Measurements from ENCODE around the gene LYPD6.

LYPD6 gene

DNA sequence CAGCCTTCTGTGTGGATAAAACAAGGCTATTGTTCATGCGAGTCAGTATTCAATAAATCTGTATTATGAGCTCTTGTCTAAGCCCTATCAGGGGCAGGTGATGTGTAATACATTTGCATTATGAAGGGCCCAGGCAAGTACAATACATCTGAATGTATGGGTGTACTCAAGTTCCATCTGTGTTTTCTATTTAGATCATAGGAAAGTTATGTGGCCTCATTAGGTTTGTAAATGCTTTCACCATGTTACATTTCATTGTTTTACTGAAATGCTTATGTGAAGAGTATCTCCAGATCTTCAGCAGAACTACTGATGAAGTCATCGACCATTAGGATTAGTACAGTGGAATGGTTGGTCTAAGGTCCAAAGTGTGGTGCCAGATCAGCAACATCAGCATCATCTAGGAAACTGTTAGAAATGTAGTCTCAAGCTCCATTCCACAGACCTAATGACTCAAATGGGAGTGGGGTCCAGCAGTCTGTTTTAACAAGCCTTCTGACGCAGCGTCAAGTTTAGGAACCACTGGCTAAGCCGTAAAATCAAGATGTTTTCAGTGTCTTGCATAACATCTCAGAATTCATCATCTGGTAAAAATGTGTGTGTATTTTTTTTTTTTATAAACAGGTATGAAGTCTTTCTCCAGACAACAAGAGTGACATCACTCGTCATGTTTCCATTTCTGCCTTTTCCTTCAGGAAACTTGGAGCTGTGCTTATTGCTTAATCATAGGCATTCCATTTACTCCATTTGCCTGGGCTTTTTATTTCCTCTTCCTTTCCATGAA lies 80.5 kb downstream of the LYPD6 start:
- DNase-seq, result no peak

- no peak for DNase-seq
Observed at GRCh38 chr2:149413487-149413886, 83.1 kb downstream of the LYPD6 start.

DNA sequence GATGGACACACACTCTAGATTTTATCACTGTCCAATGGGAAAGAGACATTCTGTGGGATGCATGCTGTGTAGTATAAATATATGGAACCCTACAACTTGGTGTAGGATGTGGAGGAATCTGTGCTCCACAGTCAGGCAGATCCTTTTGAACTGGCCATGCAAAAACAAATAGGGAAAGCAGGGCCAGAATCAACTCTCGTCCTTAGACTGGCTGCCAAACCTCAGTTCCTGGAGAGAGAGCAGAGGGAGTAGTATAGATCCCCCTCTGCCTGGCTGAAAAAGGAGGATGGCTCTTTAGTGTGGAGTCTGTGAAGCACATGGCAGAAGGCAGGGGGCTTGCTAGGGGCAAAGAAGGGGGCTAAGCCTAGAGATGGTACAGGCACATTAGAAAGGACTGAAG lies 84.7 kb downstream of the LYPD6 start:
- no peak for DNase-seq

DNA sequence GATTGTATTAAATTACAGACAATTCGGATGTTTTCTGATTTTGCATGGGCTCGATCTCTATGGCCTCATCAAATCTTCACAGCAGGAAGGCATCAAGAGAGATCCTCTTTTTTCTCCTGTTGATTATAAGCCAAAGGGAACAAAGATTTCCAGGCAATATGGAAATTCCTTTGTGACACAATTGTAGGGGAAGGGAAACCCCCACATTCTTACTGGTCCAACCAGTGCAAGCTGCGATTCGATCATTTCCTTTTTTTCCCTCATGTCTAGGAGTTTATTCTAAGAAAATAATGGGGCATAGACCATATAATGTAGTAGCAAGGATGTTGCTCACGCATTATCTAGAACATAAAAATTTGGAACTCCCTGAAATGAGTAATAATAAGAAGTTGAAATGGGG lies 87.7 kb downstream of the LYPD6 start:
- DNase-seq, result no peak

GRCh38 chr2:149420053-149420963 lies 89.9 kb downstream of the LYPD6 start:
- DNase-seq, result no peak

GRCh38 chr2:149421791-149422190 lies 91.4 kb downstream of the LYPD6 start:
- DNase-seq, result no peak

DNA sequence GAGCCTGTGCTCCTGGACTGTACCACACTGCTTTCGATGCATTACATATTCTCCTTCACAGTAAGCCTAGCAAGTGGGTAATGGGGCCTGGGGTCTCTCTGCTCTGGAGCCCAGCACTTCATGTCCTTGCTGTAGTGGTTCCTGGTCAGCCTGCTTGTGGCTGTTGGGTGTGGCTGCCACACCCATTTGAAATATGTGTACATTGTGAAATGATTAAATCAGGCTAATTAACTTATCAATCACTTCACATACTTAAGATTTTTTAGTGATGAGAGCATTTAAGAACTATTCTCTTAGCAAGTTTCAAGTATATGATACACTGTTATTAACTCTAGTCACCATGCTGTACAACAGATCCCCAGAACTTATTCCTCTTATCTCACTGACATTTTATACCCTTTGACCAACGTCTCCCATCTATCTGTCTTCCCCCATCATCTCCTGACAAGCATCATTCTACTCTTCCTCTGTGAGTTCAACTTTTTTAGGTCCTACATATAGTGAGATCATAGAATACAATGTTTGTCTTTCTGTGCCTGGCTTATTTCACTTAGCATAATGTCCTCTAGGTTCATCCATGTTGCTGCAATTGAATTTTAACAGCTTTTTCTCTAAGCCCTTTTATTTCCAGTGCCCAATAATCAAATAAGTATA lies 92.1 kb downstream of the LYPD6 start:
- no peak for DNase-seq

DNA sequence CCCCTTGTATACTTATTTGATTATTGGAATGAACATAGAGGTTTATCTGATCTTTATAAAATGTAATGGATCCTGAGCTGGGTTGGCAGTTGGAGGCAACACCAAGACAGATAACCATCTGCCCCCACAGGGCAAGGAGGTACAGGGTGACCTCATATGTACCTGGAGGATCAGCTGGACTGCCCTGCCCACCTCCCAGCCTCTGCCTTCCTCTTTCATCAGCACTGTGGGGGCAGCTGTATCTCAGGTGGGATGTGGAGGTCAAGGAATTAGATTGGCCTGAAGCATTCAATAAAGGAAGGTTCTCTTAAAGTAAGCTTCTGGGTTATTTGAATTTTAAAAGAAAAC lies 92.6 kb downstream of the LYPD6 start:
- no peak for DNase-seq

- no peak for DNase-seq
Observed at GRCh38 chr2:149423630-149424029, 93.2 kb downstream of the LYPD6 start.

DNA sequence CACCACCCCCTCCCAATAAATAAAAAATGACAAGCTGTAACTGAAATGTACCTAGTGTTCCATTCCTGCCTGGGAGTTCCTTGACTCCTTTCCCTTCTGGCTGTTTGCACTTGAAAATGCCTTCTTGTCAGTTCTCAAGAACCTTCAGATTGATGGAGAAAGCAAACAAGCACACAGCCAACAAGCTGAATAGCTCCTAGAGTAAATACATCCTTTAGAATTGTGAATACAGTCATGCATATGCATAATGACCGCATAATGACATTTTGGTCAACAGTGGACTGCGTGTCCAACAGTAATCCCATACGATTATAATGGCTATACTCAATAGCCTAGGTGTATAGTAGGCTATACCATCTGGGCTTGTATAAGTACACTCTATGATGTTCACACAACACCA lies 97.0 kb downstream of the LYPD6 start:
- DNase-seq, result no peak

- no peak for DNase-seq
Observed at GRCh38 chr2:149428783-149429182, 98.4 kb downstream of the LYPD6 start.

DNA sequence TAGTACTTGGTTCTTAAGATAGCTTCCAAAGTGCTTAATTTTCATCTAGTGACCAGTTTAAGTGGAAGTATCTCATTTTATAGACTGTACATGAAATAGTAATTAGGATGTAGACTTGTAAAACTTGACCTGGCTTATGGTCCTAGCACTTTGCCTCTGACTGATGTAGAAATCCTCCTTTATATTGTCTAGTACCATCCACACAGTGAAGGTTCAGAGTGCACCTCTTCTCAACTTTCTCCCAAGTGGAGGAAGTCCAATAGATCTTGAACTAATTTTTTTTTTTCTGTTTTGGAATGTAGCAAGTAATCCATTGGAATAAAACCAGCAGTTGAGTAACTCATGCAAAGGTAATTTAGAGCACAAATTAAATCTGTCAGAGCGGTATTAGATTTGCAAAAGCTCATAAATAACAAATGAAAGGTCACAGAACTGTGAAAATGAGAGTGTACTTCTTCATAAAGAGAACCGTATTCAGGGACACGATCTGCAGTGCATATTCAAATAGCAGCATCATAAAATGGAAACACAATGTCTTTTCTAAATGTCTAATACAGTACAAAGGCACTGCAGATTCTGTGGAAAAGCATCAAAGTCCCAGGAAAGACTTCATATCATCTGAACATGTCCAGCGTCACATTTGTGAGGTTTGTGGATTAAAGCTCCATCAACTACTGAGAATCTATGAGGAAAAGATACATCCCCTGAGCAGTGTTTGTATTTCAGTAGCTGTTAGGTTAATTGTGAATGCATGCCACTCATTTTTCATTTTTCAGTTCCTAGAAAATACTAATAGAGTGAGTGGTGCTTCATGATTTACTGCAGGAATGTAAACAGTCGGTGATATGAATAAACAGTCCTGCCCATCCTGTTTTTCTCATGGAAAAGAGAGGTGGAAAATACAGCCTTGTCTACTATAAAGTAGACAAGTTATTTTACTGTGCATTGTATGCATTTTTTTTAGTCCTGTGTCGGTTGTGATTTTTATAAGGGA lies 100.7 kb downstream of the LYPD6 start:
- no peak for DNase-seq

GRCh38 chr2:149438330-149438960 lies 108.1 kb downstream of the LYPD6 start:
- no peak for DNase-seq

DNA sequence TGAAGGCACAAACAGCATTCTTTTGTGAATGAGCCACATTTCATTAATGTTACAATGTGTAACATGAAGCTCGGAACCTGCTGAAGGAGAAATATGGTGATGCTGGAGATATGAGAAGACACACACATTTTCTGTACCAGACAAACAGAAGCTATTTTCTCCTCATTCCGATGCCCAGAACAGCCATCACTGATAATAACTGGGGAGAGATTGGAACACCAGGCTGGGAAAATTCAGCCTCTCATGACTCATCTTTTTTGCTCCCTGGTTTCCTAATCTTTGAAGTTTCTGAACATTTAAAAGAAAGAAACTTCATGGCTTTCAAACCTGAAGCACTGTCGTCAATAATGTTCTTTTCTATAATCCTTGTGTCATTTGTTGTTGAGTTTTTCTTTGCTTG lies 110.9 kb downstream of the LYPD6 start:
- DNase-seq, result no peak

- DNase-seq, result no peak
Observed at GRCh38 chr2:149442346-149442745, 112.0 kb downstream of the LYPD6 start.

GRCh38 chr2:149443150-149443549 lies 112.8 kb downstream of the LYPD6 start:
- DNase-seq, result no peak

DNA sequence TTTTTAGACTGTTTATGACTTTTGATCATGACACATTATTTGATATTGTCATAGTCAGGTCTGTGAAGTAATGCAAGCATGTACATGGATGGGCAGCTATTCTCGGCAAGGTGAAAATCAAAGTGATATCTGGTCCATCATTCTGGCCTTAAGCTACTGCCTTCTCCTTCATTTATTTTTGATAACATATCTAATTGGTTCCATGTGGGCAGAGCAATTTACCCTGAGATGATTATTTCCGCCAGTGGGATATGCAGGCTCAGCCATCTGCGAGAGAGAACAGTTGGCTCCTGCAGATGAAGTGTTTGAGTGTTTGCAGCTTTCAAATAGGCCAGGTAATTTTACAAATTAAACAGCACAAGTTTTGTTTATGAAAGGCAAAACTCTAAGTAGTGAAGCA lies 116.4 kb downstream of the LYPD6 start:
- no peak for DNase-seq

GRCh38 chr2:149448315-149448714 lies 117.9 kb downstream of the LYPD6 start:
- no peak for DNase-seq

DNA sequence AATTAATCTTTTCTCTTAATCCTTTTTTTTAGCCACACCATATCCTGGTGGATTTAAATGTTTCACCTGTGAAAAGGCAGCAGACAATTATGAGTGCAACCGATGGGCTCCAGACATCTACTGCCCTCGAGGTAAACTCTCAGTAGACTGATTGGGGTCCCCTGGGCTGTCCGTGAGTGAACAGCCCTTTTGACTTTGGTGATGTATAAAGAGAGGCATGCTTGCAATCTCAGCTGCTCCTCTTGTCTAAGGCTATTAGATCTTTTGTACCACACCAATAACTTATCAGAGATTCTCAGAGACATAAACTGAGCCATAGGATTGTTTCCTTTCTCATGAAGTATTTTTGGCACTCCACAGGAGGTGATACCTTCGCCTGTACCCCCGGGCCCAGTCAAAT lies 118.6 kb downstream of the LYPD6 start:
- no peak for DNase-seq

GRCh38 chr2:149451417-149452165 lies 121.2 kb downstream of the LYPD6 start:
- no peak for DNase-seq

- no peak for DNase-seq
Observed at GRCh38 chr2:149456285-149456684, 125.9 kb downstream of the LYPD6 start.

All from DMS53 (cell line).